ENCODE measurements around the gene ZNF365.

Gene ZNF365

GRCh38 chr10:62414359-62414758 is 40.2 kb downstream of the ZNF365 start:
- no peak for DNase-seq (ENCODE audit: low read depth in 2 of 2)

GRCh38 chr10:62422068-62422590 is 48.0 kb downstream of the ZNF365 start:
- DNase-seq (ENCODE audit: low read depth in 2 of 2): no peak

- no peak for DNase-seq (ENCODE audit: low read depth in 2 of 2)
Observed at GRCh38 chr10:62424026-62424425, 49.9 kb downstream of the ZNF365 start.

GRCh38 chr10:62426086-62426485 is 51.9 kb downstream of the ZNF365 start:
- DNase-seq (ENCODE audit: low read depth in 2 of 2): peak; percentile 23 to 36

GRCh38 chr10:62426600-62426999 is 52.4 kb downstream of the ZNF365 start:
- DNase-seq (ENCODE audit: low read depth in 2 of 2): no peak

GRCh38 chr10:62430881-62431280 is 56.7 kb downstream of the ZNF365 start:
- DNase-seq (ENCODE audit: low read depth in 2 of 2): no peak

- DNase-seq (ENCODE audit: low read depth in 2 of 2): peak; percentile 47 to 52
Observed at GRCh38 chr10:62433181-62433692, 59.1 kb downstream of the ZNF365 start.

- DNase-seq (ENCODE audit: low read depth in 2 of 2): no peak
Observed at GRCh38 chr10:62433901-62434300, 59.7 kb downstream of the ZNF365 start.

GRCh38 chr10:62437696-62438095 is 63.5 kb downstream of the ZNF365 start:
- DNase-seq (ENCODE audit: low read depth in 2 of 2): peak in 1 of 2 donors; percentile 39

- DNase-seq (ENCODE audit: low read depth in 2 of 2): no peak
Observed at GRCh38 chr10:62442006-62442405, 67.8 kb downstream of the ZNF365 start.

GRCh38 chr10:62442894-62443669 is 68.9 kb downstream of the ZNF365 start:
- no peak for DNase-seq (ENCODE audit: low read depth in 2 of 2)

GRCh38 chr10:62443866-62444265 is 69.7 kb downstream of the ZNF365 start:
- no peak for DNase-seq (ENCODE audit: low read depth in 2 of 2)

- DNase-seq (ENCODE audit: low read depth in 2 of 2): no peak
Observed at GRCh38 chr10:62446627-62447026, 72.5 kb downstream of the ZNF365 start.

GRCh38 chr10:62450912-62451610 is 76.9 kb downstream of the ZNF365 start:
- DNase-seq (ENCODE audit: low read depth in 2 of 2): no peak

GRCh38 chr10:62451611-62451975 is 77.4 kb downstream of the ZNF365 start:
- no peak for DNase-seq (ENCODE audit: low read depth in 2 of 2)

Data from activated CD4-positive, alpha-beta T cell treated with anti-CD3 and anti-CD28 coated beads for 24 hours (primary cell).